GM18951 (cell line): ENCODE data around the gene RALGAPA1.
"Not testable (repeated sequence)": the region's sequence is repeated elsewhere in the genome, so short reads cannot be mapped to it uniquely, and the experiment has no call there.

Experiments used
- POLR2A ChIP-seq: IDR thresholded peaks from 4 replicates; pipeline ENCODE4 v1.6.1; 2011; ENCODE audit warnings: mild to moderate bottlenecking; ENCODE audit not compliant: insufficient read length, insufficient read depth; ENCODE audit errors: extremely low read depth
- in situ Hi-C: fragments of 300-500 bp; cut with MboI; formaldehyde crosslinking; loops from one replicate; pipeline ENCODE4 v1.12.0; 2022; ENCODE audit warnings: low sequenced_read_pairs, mixed read lengths, inconsistent platforms; ENCODE audit not compliant: unreplicated experiment

Gene RALGAPA1

DNA sequence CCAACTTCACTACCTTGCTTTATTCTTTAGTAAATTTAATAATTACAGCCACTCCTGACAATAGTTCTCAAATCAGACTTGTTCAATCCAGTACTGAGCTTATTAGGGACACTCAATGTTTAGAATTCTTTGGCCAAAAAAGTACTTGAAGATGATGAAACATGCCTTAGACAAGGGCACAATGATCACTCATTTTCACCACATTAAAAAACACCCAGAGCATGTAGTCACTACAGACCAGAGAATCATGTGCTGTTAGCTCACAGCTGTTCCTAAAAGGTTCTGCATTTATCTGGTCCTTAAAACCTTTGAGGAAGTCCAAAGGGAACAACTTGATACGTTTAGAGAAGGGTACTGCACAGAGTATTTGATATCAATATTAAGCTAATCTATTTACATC lies 176.4 kb downstream of the RALGAPA1 start:
- in situ Hi-C loops, result no loop called here

DNA sequence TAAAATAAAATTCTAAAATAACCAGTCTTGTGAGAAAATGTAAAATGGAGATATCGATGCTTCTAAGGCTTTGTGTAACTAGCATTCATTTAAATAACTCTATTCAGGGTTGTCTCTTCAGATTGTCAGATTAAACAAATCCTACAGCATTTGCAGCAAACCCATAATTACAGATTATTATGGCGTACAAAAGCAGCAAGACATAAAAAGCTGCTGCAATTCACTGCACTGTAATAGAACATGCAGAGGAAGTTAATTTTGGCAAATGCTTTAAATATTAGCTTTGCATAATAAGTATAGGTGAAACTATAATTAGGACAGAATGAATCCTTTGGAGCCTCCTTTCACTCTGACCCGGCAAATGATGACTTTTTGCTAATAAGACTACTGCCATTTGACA lies 176.8 kb downstream of the RALGAPA1 start:
- in situ Hi-C loops, result no loop called here
- TF ChIP-seq POLR2A, result no peak

More for the DNA sequence above, 176.4 kb downstream of the RALGAPA1 start:
- TF ChIP-seq POLR2A, result no peak

DNA sequence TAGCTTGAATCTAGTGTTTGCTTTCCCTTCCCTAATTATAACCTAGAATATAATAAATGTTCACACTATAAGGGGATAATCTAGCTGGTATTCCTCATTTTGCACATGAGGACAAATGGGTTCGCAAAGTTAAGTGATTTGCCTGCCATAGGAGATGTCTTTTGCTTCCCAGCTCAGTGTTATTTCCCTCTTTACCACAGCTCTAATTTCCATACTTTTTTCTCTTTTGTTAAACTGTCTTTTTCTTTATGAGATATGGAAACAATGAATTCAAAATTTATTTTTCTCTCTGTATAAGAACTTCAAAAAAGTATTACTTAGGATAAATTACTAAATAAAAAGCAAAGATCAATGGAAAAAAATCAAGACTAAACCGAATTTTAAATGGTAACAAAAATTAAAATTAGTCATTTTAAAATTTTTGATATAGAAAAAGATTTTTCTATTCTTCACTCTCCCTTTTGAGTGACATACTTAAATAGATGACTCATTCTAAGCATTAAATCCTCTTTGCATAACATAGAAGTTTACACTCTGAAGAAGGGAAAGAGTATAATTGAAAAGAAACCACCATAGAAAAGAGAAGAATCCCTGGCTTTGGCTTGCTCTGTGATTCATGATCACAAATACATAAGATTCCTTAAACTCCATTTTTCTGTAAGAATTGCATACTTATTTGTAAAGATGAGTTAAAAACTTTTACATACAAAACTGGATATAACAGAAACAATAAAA lies 177.9 kb downstream of the RALGAPA1 start:
- no peak for TF ChIP-seq POLR2A
- in situ Hi-C loops, result no loop called here

DNA sequence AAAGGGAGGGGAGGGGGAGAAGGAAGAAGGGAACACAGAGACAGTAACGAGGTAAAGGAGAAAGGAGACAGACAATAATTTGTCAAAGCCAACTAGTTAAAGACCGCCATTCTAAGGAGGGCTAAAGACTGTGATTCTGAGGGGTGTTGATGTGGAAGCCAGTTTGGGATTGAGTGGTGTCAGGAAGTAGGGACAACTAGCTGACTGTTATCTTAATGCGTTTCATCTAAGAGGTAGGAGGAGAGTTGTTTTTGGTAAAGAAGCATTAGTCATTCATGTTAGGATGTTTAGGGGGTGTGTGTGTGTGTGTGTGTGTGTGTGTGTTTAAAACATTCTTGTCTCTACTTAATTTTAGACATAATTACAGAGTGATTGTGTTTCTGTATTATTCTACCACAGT lies 180.1 kb downstream of the RALGAPA1 start:
- in situ Hi-C loops, result no loop called here
- no peak for TF ChIP-seq POLR2A

DNA sequence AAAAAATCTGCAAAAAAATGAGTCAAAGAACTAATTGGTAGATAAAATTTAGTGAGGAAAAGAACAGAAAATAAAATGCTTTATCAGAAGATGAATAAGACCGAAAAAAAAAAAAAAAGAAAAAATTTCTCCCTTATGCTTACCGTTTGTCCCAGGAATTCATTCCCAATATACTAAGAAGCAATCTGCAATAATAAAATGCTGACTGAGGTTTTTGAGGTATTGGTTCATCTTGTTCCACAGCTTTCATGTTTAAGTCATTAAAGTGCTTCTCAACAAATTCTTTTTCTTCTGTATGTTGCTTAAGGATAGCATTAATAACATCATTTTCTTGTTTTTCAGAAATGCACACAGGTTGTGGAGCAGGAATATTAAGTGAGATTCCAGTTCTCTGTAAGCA lies 182.1 kb downstream of the RALGAPA1 start:
- in situ Hi-C loops, result not testable (repeated sequence)

DNA sequence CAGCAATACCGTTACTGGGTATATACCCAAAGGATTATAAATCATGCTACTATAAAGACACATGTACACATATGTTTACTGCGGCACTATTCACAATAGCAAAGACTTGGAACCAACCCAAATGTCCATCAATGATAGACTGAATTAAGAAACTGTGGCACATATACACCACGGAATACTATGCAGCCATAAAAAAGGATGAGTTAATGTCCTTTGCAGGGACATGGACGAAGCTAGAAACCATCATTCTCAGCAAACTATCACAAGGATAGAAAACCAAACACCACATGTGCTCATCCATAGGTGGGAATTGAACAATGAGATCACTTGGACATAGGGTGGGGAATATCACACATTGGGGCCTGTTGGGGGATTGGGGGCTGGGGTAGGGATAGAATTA lies 187.1 kb downstream of the RALGAPA1 start:
- in situ Hi-C loops, result not testable (repeated sequence)

DNA sequence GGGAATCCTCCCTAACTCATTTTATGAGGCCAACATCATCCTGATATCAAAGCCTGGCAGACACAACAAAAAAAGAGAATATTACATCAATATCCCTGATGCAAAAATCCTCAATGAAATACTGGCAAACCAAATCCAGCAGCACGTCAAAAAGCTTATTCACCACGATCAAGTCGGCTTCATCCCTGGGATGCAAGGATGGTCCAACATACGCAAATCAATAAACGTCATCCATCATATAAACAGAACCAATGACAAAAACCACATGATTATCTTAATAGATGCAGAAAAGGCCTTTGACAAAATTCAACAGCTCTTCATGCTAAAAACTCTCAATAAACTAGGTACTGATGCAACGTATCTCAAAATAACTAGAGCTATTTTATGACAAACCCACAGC lies 189.1 kb downstream of the RALGAPA1 start:
- in situ Hi-C loops, result not testable (repeated sequence)

DNA sequence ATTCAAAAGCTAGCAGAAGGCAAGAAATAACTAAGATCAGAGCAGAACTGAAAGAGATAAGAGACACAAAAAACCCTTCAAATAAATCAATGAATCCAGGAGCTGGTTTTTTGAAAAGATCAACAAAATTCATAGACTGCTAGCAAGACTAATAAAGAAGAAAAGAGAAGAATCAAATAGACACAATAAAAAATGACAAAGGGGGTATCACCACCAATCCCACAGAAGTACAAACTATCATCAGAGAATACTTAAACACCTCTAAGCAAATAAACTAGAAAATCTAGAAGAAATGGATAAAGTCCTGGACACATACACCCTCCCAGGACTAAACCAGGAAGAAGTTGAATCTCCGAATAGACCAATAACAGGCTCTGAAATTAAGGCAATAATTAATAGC lies 189.6 kb downstream of the RALGAPA1 start:
- in situ Hi-C loops, result not testable (repeated sequence)

DNA sequence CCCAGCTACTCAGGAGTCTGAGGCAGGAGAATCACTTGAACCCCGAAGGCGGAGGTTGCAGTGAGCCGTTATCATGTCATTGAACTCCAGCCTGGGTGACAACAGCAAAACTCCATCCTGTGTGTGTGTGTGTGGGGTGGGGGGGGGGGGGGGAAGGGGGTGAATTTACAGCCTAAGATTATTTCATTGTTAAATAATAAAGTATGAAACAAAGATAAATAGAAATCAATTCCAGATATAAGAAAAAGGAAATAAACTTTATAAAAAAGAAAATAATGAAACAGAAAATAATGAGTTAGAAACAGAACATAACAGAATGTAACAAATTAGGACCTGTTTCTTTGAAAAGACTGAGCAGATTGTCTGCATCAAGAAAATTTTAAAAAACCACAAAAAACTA lies 191.6 kb downstream of the RALGAPA1 start:
- TF ChIP-seq POLR2A, result no peak
- in situ Hi-C loops, result no loop called here

DNA sequence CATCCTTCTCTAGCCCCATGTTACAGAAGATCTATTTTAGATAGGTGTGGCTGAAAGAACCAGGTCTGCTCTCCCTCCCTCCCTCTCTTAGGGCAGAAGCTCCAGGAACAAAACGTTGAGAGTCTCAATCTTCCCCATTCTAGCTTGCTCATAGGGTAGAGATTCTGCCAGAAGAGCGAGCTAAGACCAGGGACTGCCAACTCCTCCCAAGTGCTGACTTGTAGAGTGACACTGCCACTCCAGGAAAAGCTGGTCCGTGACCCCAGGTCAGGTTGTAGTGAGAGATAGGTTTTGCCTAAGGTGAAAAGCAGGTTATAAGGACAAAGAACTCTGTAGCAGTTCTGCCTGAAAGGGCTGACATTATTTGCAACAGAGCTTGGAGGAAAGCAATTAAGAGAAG lies 201.7 kb downstream of the RALGAPA1 start:
- in situ Hi-C loops, result no loop called here
- TF ChIP-seq POLR2A, result no peak

DNA sequence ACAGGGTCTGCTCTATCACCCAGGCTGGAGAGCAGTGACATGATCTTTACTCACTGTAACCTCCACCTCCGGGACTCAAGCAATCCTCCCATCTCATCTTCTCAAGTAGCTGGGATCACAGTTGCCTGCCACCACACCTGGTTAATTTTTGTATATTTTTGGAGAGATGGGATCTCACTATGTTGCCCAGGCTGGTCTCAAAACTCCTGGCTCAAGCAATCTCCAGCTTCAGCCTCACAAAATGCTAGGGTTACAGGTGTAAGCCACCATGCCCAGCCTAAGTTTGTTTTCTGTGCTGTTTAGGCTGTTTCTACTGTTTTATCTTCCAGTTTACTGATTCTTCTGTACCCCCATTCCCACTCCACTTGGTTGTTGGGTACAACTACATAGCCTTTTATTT lies 208.8 kb downstream of the RALGAPA1 start:
- in situ Hi-C loops, result no loop called here
- no peak for TF ChIP-seq POLR2A

DNA sequence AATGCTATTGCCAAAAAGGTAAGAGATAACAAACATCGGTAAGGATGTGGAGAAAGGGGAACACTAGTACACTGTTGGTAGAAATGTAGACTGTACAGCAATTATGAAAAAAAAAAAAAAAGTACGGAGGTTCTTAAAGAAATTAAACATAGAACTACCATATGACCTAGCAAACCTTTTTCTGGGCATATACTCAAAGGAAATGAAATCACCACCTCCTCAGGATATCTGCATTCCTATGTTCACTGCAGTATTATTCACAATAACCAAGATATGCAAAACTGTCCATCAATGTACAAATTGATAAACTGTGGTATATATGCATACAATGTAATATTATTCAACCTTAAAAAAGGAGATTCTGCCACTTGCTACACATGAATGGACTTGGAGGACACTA lies 214.5 kb downstream of the RALGAPA1 start:
- in situ Hi-C loops, result no loop called here

DNA sequence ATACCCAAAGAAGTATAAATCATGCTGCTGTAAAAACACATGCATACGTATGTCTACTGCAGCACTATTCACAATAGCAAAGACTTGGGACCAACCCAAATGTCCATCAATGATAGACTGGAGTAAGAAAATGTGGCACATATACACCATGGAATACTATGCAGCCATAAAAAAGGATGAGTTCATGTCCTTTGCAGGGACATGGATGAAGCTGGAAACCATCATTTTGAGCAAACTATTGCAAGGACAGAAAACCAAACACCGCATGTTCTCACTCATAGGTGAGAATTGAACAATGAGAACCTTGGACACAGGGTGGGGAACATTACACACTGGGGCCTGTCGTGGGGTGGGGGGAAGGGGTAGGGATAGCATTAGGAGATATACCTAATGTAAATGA lies 221.7 kb downstream of the RALGAPA1 start:
- in situ Hi-C loops, result not testable (repeated sequence)

More for the DNA sequence above, 214.5 kb downstream of the RALGAPA1 start:
- TF ChIP-seq POLR2A, result no peak

DNA sequence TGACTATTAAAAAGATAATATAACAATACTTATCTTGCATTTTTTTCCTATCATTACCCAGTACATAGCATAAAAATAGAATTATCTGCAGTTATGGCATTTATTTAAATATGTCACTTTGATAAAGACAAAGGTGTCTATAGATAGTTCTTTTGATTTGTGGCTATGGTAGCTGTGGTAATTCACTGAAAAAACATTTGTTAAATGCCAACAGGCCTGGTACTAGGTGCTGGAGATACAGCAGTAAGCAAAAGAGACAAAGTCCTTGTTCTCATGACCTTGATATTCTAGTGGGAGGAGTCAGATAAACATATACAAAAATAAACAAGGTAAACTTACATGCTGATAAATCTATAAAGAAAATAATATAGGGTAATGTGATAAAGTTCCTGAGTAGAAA lies 230.5 kb downstream of the RALGAPA1 start:
- in situ Hi-C loops, result no loop called here
- no peak for TF ChIP-seq POLR2A

DNA sequence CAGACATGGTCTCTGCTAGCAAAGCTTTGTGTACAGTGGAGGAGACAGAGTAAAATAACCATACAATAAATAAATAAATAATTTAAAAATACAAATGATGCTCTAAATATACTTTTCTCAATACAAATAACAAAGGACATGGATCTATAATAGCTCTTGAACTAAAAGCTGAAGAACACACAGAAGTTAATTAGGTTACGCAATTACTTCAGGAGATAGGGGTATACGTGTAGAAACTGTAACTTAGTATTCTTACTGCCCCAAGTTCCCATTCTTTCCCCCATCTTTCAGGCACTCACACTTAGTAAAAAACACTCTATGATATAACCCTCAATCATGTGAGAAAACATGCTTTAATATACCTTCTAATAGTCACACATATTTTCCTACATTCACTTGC lies 231.0 kb downstream of the RALGAPA1 start:
- no peak for TF ChIP-seq POLR2A
- in situ Hi-C loops, result no loop called here
